ENCODE measurements around the gene RNF126.
"Not testable (repeated sequence)": the region's sequence is repeated elsewhere in the genome, so short reads cannot be mapped to it uniquely, and the experiment has no call there.

The RNF126 gene

GRCh38 chr19:613732-614567 lies 49.1 kb downstream of the RNF126 start:
- Histone ChIP-seq H3K27ac (ENCODE audit: low read depth, low read length) (no peak overlapping the region), H3K36me3 (ENCODE audit: control insufficient read depth, insufficient read depth, low read length) (peaks cover 5% of the 10 kb centered on the region), H3K4me1 (ENCODE audit: control insufficient read depth, insufficient read depth, low read length) (no peaks in the 10 kb centered on the region), H3K27me3 (ENCODE audit: control insufficient read depth, insufficient read depth, low read length) (no peaks in the 10 kb centered on the region), H3K4me3 (ENCODE audit: low read length) (no peak overlapping the region), H3K9ac (ENCODE audit: low read length) (no peak overlapping the region)

DNA sequence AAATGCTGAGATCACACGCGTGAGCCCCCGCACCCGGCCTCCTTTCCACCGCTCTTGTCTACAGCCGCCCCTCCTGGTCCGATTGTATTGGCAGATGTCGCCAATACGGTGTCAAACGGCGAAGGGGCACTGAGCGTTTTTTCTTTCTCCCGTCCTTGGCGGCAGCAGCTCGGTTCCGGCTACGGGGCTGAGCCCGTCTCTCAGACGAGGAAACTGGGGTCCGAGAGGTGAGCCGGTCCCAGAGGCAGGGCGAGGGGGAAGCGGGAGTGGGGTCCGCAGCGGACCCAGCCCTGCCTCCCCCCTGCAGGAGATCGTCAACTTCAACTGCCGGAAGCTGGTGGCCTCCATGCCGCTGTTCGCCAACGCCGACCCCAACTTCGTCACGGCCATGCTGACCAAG lies 50.1 kb downstream of the RNF126 start:
- H3K36me3 ChIP-seq (ENCODE audit: control insufficient read depth, insufficient read depth, low read length): no peaks in the 10 kb centered on the region
- no peaks in the 10 kb centered on the region for H3K4me1 ChIP-seq (ENCODE audit: control insufficient read depth, insufficient read depth, low read length)
- H3K27me3 ChIP-seq (ENCODE audit: control insufficient read depth, insufficient read depth, low read length): no peaks in the 10 kb centered on the region
- no peak overlapping the region for H3K27ac ChIP-seq (ENCODE audit: low read depth, low read length)
- no peak overlapping the region for H3K4me3 ChIP-seq (ENCODE audit: low read length)
- H3K9ac ChIP-seq (ENCODE audit: low read length): no peak overlapping the region

DNA sequence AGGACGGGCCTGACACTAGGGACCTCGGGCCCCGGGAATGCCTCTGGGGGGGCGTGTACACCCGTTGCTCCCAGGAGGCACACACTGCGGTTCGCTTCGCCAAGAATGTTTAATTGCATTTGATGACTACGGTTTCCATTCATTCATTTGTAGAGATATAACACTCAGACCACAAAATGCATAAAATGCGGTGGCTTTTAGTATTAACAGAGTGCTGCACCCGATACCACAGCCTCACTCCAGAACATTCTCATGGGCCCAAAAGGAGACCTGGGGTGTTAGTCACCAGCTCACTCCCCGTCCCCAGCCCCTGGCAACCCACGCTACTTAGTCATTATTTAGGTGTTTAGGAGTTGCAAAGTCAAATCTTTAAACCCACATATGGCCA lies 51.5 kb downstream of the RNF126 start:
- no peak overlapping the region for H3K9ac ChIP-seq (ENCODE audit: low read length)
- no peaks in the 10 kb centered on the region for H3K27me3 ChIP-seq (ENCODE audit: control insufficient read depth, insufficient read depth, low read length)
- H3K4me1 ChIP-seq (ENCODE audit: control insufficient read depth, insufficient read depth, low read length): no peaks in the 10 kb centered on the region
- H3K27ac ChIP-seq (ENCODE audit: low read depth, low read length): no peak overlapping the region
- no peak overlapping the region for H3K4me3 ChIP-seq (ENCODE audit: low read length)
- no peaks in the 10 kb centered on the region for H3K36me3 ChIP-seq (ENCODE audit: control insufficient read depth, insufficient read depth, low read length)

DNA sequence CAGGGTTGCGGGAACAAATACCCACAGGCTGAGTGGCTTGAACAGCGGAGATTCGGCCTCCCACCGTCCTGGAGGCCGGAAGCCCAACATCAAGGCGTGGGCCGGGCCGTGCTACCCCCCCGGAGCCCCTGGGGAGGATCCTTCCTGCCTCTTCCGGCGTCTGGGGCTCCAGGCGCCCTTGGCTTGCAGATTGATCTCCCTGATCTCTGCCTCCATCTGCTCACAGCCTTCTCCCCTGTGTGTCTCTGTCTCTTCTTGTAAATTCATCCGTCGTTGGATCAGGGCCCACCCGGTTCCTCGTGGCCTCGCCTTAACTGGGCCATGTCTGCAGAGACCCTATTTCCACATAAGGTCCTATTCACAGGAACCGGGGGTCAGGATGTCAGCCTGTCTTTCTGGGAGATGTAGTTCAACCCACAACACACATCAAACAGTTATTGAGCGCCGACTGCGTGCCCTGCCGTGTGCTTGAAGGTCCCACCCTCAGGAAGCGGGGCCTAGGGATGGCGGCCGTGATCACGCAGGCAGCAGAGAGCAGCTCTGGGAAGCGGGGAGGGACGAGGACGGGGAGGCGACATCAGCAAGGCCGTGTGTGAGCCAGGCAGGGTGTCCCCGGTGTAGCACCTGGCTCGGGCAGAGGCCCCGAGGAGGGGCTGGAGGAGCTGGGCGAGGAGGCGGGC lies 52.1 kb downstream of the RNF126 start:
- Histone ChIP-seq H3K27me3 (ENCODE audit: control insufficient read depth, insufficient read depth, low read length) (no peaks in the 10 kb centered on the region), H3K4me3 (ENCODE audit: low read length) (no peak overlapping the region), H3K27ac (ENCODE audit: low read depth, low read length) (no peak overlapping the region), H3K4me1 (ENCODE audit: control insufficient read depth, insufficient read depth, low read length) (no peaks in the 10 kb centered on the region), H3K36me3 (ENCODE audit: control insufficient read depth, insufficient read depth, low read length) (no peaks in the 10 kb centered on the region), H3K9ac (ENCODE audit: low read length) (no peak overlapping the region)

DNA sequence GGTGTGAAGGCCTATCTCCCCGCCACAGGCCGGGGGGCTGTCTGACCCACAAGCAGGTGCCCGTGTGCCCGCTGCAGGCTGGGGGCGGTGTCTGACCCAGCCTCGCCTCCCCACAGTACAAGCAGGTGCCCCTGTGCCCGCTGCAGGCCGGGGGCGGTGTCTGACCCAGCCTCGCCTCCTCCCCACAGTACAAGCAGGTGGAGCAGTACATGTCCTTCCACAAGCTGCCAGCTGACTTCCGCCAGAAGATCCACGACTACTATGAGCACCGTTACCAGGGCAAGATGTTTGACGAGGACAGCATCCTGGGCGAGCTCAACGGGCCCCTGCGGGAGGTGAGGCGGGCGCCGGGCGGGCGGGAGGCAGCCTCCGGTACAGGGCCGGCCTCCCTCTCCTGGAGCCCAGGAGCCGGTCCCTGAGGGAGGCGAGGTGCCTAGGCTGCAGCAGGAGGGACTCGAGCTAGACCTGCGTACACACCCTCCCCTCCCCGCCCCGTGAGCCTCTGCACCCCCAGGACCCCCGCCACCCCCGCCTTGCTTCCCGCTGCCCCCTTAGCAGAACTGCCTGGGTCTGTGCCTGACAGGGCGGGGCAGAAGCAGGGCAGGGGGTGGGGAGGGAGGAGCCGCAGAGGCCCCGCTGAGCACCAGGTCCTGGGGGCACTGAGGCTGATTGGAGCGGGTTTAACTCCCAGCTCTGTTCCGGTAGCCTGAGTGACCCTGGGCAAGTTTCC lies 52.8 kb downstream of the RNF126 start:
- H3K4me3 ChIP-seq (ENCODE audit: low read length): no peak overlapping the region
- H3K36me3 ChIP-seq (ENCODE audit: control insufficient read depth, insufficient read depth, low read length): no peaks in the 10 kb centered on the region
- no peaks in the 10 kb centered on the region for H3K4me1 ChIP-seq (ENCODE audit: control insufficient read depth, insufficient read depth, low read length)
- no peaks in the 10 kb centered on the region for H3K27me3 ChIP-seq (ENCODE audit: control insufficient read depth, insufficient read depth, low read length)
- no peak overlapping the region for H3K9ac ChIP-seq (ENCODE audit: low read length)
- H3K27ac ChIP-seq (ENCODE audit: low read depth, low read length): no peak overlapping the region

DNA sequence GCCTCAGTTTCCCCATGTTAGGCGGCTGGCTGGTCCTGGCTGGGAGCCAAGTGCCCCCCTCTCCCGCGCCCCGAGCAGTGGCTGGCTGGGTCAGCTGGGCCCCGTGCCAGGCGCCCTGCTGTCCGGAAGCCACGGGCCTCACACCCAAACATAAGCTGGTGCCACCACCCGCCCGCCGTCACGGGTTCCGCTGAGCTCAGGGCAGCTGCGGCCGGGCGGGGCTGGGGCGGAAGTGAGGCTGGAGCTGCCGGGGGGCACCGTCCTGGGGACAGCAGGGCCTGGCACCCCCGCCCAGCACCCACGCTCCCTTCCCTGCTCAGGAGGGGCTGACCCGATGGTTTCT lies 54.0 kb downstream of the RNF126 start:
- no peaks in the 10 kb centered on the region for H3K36me3 ChIP-seq (ENCODE audit: control insufficient read depth, insufficient read depth, low read length)
- H3K4me3 ChIP-seq (ENCODE audit: low read length): no peak overlapping the region
- H3K27ac ChIP-seq (ENCODE audit: low read depth, low read length): no peak overlapping the region
- no peaks in the 10 kb centered on the region for H3K27me3 ChIP-seq (ENCODE audit: control insufficient read depth, insufficient read depth, low read length)
- H3K9ac ChIP-seq (ENCODE audit: low read length): no peak overlapping the region
- no peaks in the 10 kb centered on the region for H3K4me1 ChIP-seq (ENCODE audit: control insufficient read depth, insufficient read depth, low read length)

GRCh38 chr19:608155-609003 lies 54.6 kb downstream of the RNF126 start:
- Histone ChIP-seq H3K27ac (ENCODE audit: low read depth, low read length) (no peak overlapping the region), H3K4me3 (ENCODE audit: low read length) (no peak overlapping the region), H3K36me3 (ENCODE audit: control insufficient read depth, insufficient read depth, low read length) (no peaks in the 10 kb centered on the region), H3K4me1 (ENCODE audit: control insufficient read depth, insufficient read depth, low read length) (no peaks in the 10 kb centered on the region), H3K9ac (ENCODE audit: low read length) (no peak overlapping the region), H3K27me3 (ENCODE audit: control insufficient read depth, insufficient read depth, low read length) (no peaks in the 10 kb centered on the region)

- Histone ChIP-seq H3K36me3 (ENCODE audit: control insufficient read depth, insufficient read depth, low read length) (no peaks in the 10 kb centered on the region), H3K9ac (ENCODE audit: low read length) (no peak overlapping the region), H3K4me3 (ENCODE audit: low read length) (no peak overlapping the region), H3K4me1 (ENCODE audit: control insufficient read depth, insufficient read depth, low read length) (no peaks in the 10 kb centered on the region), H3K27me3 (ENCODE audit: control insufficient read depth, insufficient read depth, low read length) (no peaks in the 10 kb centered on the region), H3K27ac (ENCODE audit: low read depth, low read length) (no peak overlapping the region)
Observed at GRCh38 chr19:607301-608154, 55.5 kb downstream of the RNF126 start.

GRCh38 chr19:605061-605971 lies 57.7 kb downstream of the RNF126 start:
- H3K4me1 ChIP-seq (ENCODE audit: control insufficient read depth, insufficient read depth, low read length); H3K36me3 ChIP-seq (ENCODE audit: control insufficient read depth, insufficient read depth, low read length); H3K9ac ChIP-seq (ENCODE audit: low read length); H3K27me3 ChIP-seq (ENCODE audit: control insufficient read depth, insufficient read depth, low read length); H3K27ac ChIP-seq (ENCODE audit: low read depth, low read length); H3K4me3 ChIP-seq (ENCODE audit: low read length): not testable (repeated sequence)

GRCh38 chr19:604355-604754 lies 58.7 kb downstream of the RNF126 start:
- H3K27ac ChIP-seq (ENCODE audit: low read depth, low read length): no peak overlapping the region

GRCh38 chr19:603779-604178 lies 59.2 kb downstream of the RNF126 start:
- not testable (repeated sequence) for H3K4me3 ChIP-seq (ENCODE audit: low read length); H3K27me3 ChIP-seq (ENCODE audit: control insufficient read depth, insufficient read depth, low read length); H3K36me3 ChIP-seq (ENCODE audit: control insufficient read depth, insufficient read depth, low read length); H3K9ac ChIP-seq (ENCODE audit: low read length); H3K27ac ChIP-seq (ENCODE audit: low read depth, low read length); H3K4me1 ChIP-seq (ENCODE audit: control insufficient read depth, insufficient read depth, low read length)

More at GRCh38 chr19:604355-604754, 58.7 kb downstream of the RNF126 start:
- Histone ChIP-seq H3K36me3 (ENCODE audit: control insufficient read depth, insufficient read depth, low read length) (no peaks in the 10 kb centered on the region), H3K4me1 (ENCODE audit: control insufficient read depth, insufficient read depth, low read length) (no peaks in the 10 kb centered on the region), H3K27me3 (ENCODE audit: control insufficient read depth, insufficient read depth, low read length) (no peaks in the 10 kb centered on the region), H3K9ac (ENCODE audit: low read length) (no peak overlapping the region), H3K4me3 (ENCODE audit: low read length) (no peak overlapping the region)
